GM21529 (cell line): ENCODE results near the gene AP1B1.
"Not testable (repeated sequence)": the region's sequence is repeated elsewhere in the genome, so short reads cannot be mapped to it uniquely, and the experiment has no call there.

Experiments used
- ATAC-seq: cut with Tn5 transposase; IDR thresholded peaks from one replicate; pipeline ENCODE4 v1.9.1; 2021; ENCODE audit not compliant: unreplicated experiment

AP1B1 gene

DNA sequence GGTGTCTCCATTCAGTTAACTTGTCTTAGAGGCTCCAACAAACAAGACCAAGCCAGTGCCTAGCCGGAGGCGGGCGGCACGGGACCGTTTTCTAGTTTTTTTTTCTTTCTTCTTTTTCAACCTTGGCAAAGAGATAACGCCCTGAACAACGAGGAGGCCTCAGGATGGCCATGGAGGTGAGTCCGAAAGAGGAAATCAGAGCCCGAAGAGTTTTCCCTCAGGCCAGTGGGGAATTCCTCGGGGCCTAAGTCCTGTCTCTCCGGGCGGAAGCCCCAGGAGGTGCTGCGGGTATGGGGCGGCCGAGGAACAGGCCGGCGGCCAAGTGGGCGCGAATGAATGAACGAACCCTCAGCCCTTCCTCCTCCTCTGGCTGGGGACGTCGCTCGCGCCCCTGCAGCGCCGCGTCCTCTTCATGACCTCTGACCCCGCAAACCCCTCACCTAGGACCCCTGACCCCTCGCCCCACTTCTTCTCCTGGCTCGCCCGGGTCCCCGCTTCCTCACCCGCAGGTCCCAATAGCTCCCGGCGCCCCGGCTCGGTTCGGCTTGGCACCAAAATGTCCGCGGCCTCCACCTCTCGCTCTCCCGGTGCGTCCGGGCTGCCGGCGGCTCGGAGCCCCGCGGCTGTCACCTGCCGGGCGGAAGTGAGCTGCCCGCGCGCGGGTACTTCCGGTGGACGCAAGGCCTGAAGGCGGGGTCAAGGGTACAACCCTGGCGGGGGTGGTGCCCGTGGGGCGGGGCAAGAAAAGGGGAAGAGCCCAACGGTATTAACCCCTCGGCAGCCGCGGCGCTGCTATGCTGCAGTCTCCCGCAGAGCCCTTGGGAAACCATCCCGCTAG lies at the start of gene AP1B1:
Gene AP1B1 (minus strand): TSS at position 650 of the 838 bp plus-strand sequence. CDS start 21,327 bp downstream, outside the sequence.
- ATAC-seq, result peak; percentile 87

- no peak for ATAC-seq
These were observed 47.1 kb upstream of the AP1B1 start for GRCh38 chr22:29435236-29436136.

- ATAC-seq, result no peak
These were observed 45.9 kb upstream of the AP1B1 start for GRCh38 chr22:29434288-29434687.

DNA sequence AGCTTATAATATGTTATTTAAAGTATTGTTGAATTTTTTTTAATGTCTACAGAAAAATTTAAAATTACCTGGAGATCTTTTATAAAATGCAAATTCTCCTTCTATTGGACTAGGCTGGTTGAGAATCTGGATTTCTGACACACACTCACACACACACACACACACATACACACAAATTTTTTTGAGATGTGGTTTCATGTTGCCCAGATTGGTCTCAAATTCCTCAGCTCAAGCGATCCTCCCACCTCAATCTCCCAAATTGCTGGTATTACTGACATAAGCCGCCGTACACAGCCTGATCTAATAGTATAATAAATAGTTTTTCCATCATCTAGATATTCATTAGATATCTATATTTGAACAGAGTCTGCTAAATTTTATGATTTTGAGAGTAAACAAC lies 45.5 kb upstream of the AP1B1 start:
- no peak for ATAC-seq

GRCh38 chr22:29431986-29432385 lies 43.6 kb upstream of the AP1B1 start:
- ATAC-seq, result no peak

DNA sequence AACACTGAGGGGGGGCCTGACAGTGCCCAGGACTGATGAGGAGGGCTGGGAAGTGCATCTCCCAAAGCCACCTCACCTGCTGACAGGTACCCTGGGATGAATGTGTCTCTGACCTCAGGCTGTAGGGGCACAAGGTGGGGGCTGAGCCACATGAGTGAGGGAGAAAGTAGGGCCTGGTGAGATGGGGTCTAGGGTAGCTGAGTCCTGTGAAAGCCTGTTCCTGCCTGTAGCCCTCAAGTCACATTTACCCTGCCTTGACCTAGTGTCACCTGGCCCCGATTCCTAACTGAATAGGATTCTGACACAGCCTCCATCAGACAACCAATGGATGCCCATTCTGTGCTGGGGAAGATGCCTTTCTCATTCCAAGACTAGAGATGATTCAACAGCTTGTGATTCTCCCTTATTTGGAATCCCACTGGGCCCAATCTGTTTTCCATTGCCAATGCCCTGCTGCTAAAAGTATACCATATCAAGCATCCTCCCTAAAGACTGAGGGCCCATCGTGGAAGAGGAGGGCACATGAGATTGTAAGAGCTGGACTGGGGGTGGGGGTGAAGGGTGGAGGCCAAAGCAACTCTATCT lies 38.9 kb upstream of the AP1B1 start:
- no peak for ATAC-seq

DNA sequence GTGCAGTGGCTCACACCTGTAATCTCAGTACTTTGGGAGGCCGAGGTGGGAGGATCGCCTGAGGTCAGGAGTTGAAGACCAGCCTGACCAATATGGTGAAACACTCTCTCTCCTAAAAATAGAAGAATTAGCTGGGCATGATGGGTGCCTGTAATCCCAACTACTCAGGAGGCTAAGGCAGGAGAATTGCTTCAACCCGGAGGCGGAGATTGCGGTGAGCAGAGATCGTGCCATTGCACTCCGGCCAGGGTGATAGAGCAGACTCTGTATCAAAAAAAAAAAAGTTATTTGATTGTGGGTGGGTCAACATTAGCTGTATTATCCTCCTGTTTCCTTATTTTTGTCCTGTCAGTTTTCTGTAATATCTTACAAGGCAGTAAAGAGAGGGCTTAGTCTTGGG lies 38.1 kb upstream of the AP1B1 start:
- ATAC-seq, result no peak

DNA sequence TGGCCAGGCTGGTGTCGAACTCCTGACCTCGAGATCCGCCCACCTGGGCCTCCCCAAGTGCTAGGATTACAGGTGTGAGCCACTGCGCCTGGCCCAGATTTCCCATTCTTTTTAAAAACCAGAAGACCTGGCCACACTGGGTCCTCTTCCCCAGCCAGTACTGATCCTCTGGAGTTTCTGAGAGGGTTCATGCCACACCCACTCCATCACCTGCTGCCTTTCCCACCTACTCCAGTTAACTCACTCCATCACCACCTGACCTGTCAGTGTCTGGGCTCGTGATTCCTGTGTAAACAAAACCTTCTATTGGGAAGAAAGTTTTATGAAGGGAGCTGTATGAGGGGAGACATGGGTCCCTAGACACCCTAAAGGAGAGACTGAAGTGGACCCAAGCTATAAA lies 30.3 kb upstream of the AP1B1 start:
- not testable (repeated sequence) for ATAC-seq

DNA sequence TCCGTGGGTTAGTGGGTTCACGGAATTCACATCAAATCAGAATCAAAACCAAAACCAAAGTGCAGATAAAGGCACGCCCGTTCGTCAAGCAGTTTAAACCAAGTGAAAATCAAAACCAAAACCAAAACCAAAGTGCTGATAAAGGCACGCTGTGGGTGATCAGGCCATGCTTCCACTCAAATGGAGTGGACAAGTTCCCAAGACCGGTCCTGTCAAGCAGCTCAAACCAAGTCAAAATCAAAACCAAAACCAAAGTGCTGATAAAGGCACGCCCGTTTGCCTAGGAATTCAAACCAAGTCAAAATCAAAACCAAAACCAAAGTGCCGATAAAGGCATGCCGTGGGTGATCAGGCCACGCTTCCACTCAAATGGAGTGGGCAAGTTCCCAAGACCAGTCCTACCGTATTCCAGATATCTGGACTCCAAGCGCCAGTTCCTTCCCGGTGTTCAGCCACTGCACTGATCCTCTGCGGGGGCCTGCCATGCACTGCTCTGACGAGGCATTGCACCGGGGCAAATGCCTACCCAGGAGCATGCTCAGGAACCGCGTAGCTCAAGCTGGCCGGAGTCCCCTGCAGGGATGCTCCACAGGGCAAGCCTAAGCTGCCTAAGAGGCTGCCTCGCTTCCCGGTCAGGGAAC lies 26.7 kb upstream of the AP1B1 start:
- not testable (repeated sequence) for ATAC-seq

- ATAC-seq, result not testable (repeated sequence)
These were observed 24.4 kb upstream of the AP1B1 start for GRCh38 chr22:29412772-29413171.

DNA sequence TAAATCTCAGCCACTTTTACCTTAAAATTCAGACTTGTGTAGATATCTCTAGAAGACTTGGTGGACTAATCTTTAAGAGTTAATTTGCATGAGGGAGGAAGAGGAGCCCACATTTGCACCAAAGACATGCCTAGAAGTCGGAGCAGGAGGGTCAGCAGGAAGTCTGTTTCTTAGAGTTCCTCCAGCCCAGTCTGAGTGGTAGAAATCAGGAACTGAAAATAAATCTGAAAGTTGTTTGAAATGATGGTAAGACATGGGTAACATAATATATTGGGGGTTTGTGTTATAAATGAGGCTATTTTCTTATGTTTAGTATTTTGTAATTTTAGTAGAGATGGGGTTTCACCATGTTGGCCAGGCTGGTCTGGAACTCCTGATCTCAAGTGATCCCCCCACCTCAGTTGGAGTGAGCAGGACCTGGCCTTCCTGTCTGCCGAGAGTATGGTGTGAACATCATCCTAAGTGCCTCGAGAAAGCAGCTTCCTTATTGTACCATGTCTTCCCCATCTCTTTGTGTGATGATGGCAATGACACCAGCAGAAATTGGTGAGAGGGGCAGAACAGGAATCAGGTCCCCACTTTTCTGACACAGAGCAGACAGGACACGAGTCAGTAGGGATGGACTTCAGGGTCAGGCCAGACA lies 23.3 kb upstream of the AP1B1 start:
- ATAC-seq, result not testable (repeated sequence)

GRCh38 chr22:29408940-29409339 lies 20.6 kb upstream of the AP1B1 start:
- ATAC-seq, result no peak

DNA sequence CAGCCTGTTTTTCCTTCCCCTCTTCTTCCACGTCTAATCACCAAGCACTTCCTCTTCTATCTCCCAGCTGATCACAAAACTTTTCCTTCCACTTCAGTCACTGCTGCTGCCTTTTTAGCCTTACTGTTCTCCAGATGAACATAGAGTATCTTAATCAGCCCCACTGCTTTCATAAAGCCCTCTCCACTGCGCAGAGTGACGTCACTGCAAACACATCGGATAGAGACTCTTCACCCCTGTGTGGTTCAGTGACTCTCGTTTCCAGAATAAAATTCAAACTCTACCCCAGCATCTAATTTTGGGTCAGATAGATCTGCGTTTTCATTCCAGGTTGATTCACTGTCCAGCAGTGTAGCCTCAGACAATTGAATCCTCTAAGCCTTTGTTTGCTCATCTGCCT lies 13.2 kb upstream of the AP1B1 start:
- not testable (repeated sequence) for ATAC-seq

- ATAC-seq, result no peak
These were observed 12.2 kb upstream of the AP1B1 start for GRCh38 chr22:29400576-29400975.

GRCh38 chr22:29397791-29398190 lies 9.4 kb upstream of the AP1B1 start:
- ATAC-seq, result no peak

DNA sequence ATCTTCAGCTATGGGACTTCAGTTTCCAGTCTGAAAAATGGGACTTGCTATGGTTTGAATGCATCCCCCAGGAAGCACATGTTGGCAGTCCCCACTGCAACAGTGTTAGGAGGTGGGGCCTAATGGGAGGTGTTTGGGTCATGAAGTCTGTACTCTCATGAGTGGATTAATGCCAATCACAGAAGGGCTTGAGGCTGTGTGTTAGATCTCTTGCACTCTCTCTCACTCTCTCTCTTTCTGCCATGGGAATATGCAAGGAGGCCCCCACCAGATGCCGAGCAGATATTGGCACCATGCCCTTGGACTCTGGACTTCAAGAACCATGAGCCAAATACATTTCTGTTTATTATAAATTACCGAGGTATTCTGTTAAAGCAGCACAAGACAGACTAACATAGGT lies 7.8 kb upstream of the AP1B1 start:
- no peak for ATAC-seq

DNA sequence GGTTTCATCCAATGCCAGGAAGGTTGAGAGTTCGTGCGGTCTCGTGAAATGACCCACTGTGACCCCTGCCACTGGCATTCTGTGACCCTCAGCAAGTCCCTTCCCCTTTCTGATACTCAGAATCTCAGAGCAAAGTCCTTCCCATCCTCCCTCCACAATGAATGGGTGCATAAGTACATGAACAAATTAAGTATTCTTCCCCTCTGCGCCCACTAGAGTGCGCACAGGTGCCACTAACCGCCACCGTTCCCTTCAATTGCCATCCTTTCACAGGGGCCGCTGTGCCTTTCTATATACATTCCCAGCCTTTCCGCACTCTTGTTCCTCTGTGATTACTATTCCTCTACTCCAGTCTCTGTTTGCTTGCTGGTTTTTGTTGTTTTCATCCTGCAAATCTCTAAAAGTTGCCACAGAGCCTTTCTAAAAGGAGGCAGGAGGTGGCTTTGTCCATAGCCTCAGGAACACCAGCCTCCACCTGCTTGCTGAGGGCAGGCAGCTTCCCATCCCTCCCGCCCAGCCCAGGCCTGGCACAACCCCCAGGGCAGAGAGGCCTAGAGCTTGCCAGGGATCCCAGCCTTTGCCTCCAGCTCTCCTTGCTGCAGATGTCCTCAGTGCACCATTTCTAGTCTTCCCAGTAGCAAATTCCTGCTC lies 6.7 kb upstream of the AP1B1 start:
- no peak for ATAC-seq

DNA sequence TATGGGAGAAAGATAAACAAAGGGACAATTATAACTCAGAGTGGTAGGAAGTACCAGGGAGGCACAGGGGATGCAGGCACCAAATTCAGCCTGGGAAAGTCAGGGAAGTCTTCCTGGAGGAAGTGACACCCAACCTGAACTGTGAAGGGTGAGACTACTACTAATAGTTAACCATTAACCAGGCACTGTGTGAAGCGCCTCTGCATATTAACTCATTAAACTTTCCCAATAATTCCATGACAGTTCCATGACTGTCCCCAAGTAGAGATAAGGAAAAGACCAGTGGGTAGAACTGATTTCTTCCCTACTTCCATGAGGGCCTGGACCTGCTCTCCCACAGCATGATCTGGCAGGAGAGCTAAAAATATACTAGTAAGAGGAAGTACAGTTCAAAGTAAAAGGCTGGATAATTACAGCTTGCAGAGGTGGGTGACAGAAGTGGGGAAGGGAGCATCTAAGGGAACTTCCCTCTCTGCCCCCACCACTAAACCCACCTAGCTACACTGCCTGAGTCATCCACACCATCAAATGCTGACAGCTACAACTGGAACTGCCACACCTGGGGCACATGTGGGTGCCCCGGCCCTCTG lies 4.7 kb upstream of the AP1B1 start:
- no peak for ATAC-seq

DNA sequence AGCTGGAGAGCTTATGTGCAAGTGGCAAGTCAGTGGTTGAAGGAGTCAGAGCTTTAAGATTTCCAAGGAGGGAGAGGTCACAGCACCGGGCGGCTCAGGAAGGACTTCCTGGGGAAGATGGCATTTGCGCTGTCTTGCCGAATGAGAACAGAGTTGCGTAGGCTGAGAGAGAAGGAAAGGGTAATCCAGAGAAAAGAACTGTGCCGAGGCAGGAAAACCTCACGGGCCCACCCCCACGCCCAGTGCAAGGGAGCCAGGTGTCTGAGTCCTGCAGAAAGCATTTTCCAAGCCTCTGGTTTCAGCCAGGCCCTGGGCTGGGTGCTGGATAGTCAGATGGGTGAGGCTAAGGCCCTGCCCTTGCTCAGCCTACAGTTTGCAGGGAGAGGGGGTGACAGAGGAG lies 3.2 kb upstream of the AP1B1 start:
- ATAC-seq, result no peak

DNA sequence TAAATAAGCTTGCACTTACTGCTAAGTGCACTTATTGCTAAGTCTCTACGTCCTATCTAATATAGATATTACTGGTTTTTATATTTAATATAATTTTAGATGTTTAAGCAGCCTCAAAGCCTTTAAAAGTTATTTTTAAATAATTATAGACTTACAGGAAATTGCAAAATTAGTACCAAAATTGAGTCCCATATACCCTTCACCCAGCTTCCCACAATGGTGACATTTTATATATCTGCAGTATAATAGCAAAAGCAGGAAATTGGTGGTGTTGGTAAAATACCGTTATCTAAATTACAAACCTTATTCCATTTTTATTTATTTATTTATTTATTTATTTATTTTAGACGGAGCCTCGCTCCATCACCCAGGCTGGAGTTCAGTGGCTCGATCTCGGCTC lies 1.9 kb upstream of the AP1B1 start:
- ATAC-seq, result no peak
